Epithelial cell of prostate (primary cell): Measurements from ENCODE around the gene FGD5.

Experiments used
- DNase-seq: peaks from one replicate; pipeline ENCODE4 v3.0.0-alpha.2; 2011; ENCODE audit warnings: low read depth, low spot score
- H3K27ac ChIP-seq: fragments of 450-650 bp; 2 replicates; pipeline ENCODE4 v1.5.1; 2017; ENCODE audit warnings: mild to moderate bottlenecking

Gene FGD5

GRCh38 chr3:14818804-14819500, at the start of gene FGD5:
FGD5 (plus strand) TSS chr3:14818962; CDS start chr3:14819072, 110 bp downstream.
- no peak within 1 kb of the TSS for H3K27ac ChIP-seq
- DNase-seq: no peak

- no peak for DNase-seq
- H3K27ac ChIP-seq: no peak overlapping the region
Measured at GRCh38 chr3:14769544-14770325, 49.0 kb upstream of the FGD5 start.

- H3K27ac ChIP-seq: no peak overlapping the region
- DNase-seq: no peak
Measured at GRCh38 chr3:14770591-14770990, 48.2 kb upstream of the FGD5 start.

GRCh38 chr3:14771593-14772497, 46.9 kb upstream of the FGD5 start:
- no peak overlapping the region for H3K27ac ChIP-seq
- DNase-seq: no peak

GRCh38 chr3:14772533-14773138, 46.1 kb upstream of the FGD5 start:
- no peak for DNase-seq
- no peak overlapping the region for H3K27ac ChIP-seq

- H3K27ac ChIP-seq: no peak overlapping the region
- DNase-seq: no peak
Measured at GRCh38 chr3:14773281-14773680, 45.5 kb upstream of the FGD5 start.

GRCh38 chr3:14773691-14774128, 45.1 kb upstream of the FGD5 start:
- H3K27ac ChIP-seq: no peak overlapping the region
- no peak for DNase-seq

GRCh38 chr3:14774431-14774830, 44.3 kb upstream of the FGD5 start:
- H3K27ac ChIP-seq: no peak overlapping the region
- DNase-seq: no peak

- no peak for DNase-seq
- H3K27ac ChIP-seq: no peak overlapping the region
Measured at GRCh38 chr3:14775011-14775410, 43.8 kb upstream of the FGD5 start.

- no peak for DNase-seq
- no peak overlapping the region for H3K27ac ChIP-seq
Measured at GRCh38 chr3:14775563-14775962, 43.2 kb upstream of the FGD5 start.

GRCh38 chr3:14779069-14779685, 39.6 kb upstream of the FGD5 start:
- DNase-seq: no peak
- H3K27ac ChIP-seq: no peak overlapping the region

GRCh38 chr3:14780927-14781507, 37.7 kb upstream of the FGD5 start:
- peak; percentile 10 for DNase-seq
- no peak overlapping the region for H3K27ac ChIP-seq

- no peak overlapping the region for H3K27ac ChIP-seq
- DNase-seq: no peak
Measured at GRCh38 chr3:14783480-14784086, 35.2 kb upstream of the FGD5 start.

GRCh38 chr3:14784087-14784681, 34.6 kb upstream of the FGD5 start:
- H3K27ac ChIP-seq: no peak overlapping the region
- no peak for DNase-seq

- no peak for DNase-seq
Measured at GRCh38 chr3:14785207-14786155, 33.3 kb upstream of the FGD5 start.

GRCh38 chr3:14786369-14786768, 32.4 kb upstream of the FGD5 start:
- H3K27ac ChIP-seq: no peak overlapping the region
- DNase-seq: no peak

More at GRCh38 chr3:14785207-14786155, 33.3 kb upstream of the FGD5 start:
- H3K27ac ChIP-seq: no peak overlapping the region

- no peak overlapping the region for H3K27ac ChIP-seq
- no peak for DNase-seq
Measured at GRCh38 chr3:14787630-14788029, 31.1 kb upstream of the FGD5 start.

- no peak overlapping the region for H3K27ac ChIP-seq
- DNase-seq: no peak
Measured at GRCh38 chr3:14788644-14789043, 30.1 kb upstream of the FGD5 start.
